ENCODE results near the gene VPS54. TPM values are rescaled to one million over a fixed set of nuclear protein-coding genes. Genes with fewer than 3 reads are reported as not detected.

The VPS54 gene
- total RNA-seq, 2 experiments from 2014 or later: 17.4 to 18.2 TPM

GRCh38 chr2:63876311-63876710 lies 142.9 kb downstream of the VPS54 start:
- Mint-ChIP-seq H3K9me3 (ENCODE audit: low read depth) (peaks cover 11% of the 10 kb centered on the region), H3K27me3 (no peaks in the 10 kb centered on the region), H3K4me1 (peaks cover 22% of the 10 kb centered on the region), H3K4me3 (no peak overlapping the region), H3K36me3 (peaks cover 69% of the 10 kb centered on the region), H3K27ac (no peak overlapping the region)
- CTCF ChIA-PET: interaction anchor here (1.0 to 2.3 kb wide), 4 partner anchors 14 to 178 kb away, joined by 3 to 14 read pairs (median 4); no protein-coding TSS in a partner anchor
- DNase-seq (no peak), ATAC-seq (no peak)

- peaks cover 18% of the 10 kb centered on the region for H3K4me1 Mint-ChIP-seq
- DNase-seq (no peak), ATAC-seq (no peak)
- peaks cover 70% of the 10 kb centered on the region for H3K36me3 Mint-ChIP-seq
- H3K27ac Mint-ChIP-seq: no peak overlapping the region
- H3K9me3 Mint-ChIP-seq (ENCODE audit: low read depth): peaks cover 11% of the 10 kb centered on the region
- CTCF ChIA-PET: interaction anchor here (1.0 to 2.3 kb wide), 2 partner anchors 14 to 15 kb away, joined by 3 to 14 read pairs; no protein-coding TSS in a partner anchor
- H3K4me3 Mint-ChIP-seq: no peak overlapping the region
- H3K27me3 Mint-ChIP-seq: no peaks in the 10 kb centered on the region
Observed at GRCh38 chr2:63875559-63876245, 143.5 kb downstream of the VPS54 start.

DNA sequence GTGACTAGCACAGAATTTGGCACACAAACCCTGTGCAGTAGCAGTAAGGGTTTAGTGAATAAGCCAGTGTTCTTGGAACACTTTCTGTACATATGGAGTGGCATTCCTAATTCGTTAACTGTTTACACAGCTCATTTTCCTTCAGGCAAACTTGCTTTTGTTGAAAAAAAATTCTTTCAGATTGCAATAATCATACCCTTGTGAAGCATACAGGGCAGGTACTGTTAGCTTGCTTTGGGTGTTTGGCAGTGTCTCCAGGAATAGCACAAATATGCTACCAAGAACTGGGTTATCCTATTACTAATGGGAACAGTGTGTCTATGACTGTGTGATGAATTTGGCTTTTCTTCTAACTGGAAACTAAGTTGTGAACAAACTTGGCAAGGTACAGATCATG lies 144.1 kb downstream of the VPS54 start:
- CTCF ChIA-PET: interaction anchor here (1.8 to 2.3 kb wide), 2 partner anchors 13 to 16 kb away, joined by 4 to 14 read pairs; no protein-coding TSS in a partner anchor
- Mint-ChIP-seq H3K9me3 (ENCODE audit: low read depth) (peaks cover 11% of the 10 kb centered on the region), H3K4me1 (peaks cover 15% of the 10 kb centered on the region), H3K4me3 (no peak overlapping the region), H3K27me3 (no peaks in the 10 kb centered on the region), H3K27ac (no peak overlapping the region), H3K36me3 (peaks cover 70% of the 10 kb centered on the region)
- no peak for DNase-seq
- no peak for ATAC-seq

DNA sequence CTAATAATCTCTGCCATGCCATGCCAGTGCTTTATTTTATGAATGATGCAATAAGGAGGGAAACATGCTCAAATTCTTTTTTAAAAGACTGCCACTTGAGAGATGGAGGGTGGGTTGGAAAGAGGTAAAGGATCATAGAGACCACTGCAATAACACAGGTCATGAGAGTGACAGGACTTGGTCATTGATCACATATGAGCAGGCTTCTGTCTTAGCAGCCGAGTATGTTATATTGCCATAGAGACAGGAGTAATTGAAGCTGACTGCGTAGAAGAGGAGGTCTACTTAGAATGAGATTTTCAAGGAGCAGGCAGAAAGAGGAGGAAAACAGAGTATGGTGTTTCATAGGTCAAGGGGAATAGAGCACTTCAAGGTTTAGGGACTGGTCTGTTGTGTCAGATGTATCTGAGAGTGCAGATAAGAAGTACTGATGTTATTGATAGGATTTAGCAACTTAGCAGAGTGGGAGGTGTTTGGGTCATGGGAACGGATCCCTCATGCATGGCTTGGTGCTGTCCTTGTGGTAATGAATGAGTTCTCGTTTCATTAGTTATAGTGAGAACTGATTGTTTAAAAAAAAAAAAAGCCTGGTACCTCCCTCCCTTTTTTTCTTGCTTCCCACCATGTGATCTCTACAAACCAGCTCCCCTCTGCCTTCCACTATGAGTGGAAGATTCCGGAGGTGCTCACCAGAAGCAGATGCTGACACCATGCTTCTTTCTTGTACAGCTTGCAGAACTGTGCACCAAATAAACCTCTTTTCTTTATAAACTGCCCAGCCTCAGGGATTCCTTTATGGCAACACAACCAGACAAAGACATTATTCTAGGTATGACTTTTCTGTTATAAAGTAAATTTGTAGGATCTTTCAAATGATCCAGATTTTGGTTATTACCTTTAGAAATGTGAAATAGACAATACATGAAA lies 144.8 kb downstream of the VPS54 start:
- no peak overlapping the region for H3K27ac Mint-ChIP-seq
- H3K27me3 Mint-ChIP-seq: no peaks in the 10 kb centered on the region
- peaks cover 72% of the 10 kb centered on the region for H3K36me3 Mint-ChIP-seq
- DNase-seq: no peak
- H3K9me3 Mint-ChIP-seq (ENCODE audit: low read depth): peaks cover 11% of the 10 kb centered on the region
- no peak overlapping the region for H3K4me3 Mint-ChIP-seq
- no peak for ATAC-seq
- peaks cover 15% of the 10 kb centered on the region for H3K4me1 Mint-ChIP-seq
- CTCF ChIA-PET: interaction anchor here (1.8 kb wide), 1 partner anchor 16 kb away, joined by 4 read pairs; no protein-coding TSS in a partner anchor

GRCh38 chr2:63872571-63873328 lies 146.5 kb downstream of the VPS54 start:
- Mint-ChIP-seq H3K36me3 (peaks cover 74% of the 10 kb centered on the region), H3K9me3 (ENCODE audit: low read depth) (peaks cover 11% of the 10 kb centered on the region), H3K27ac (no peak overlapping the region), H3K27me3 (no peaks in the 10 kb centered on the region), H3K4me3 (no peak overlapping the region), H3K4me1 (peaks cover 15% of the 10 kb centered on the region)
- ATAC-seq (no peak), DNase-seq (no peak)
- CTCF ChIA-PET: interaction anchor here (0.6 to 0.8 kb wide), 2 partner anchors 23 to 269 kb away, joined by 3 to 4 read pairs; no protein-coding TSS in a partner anchor

DNA sequence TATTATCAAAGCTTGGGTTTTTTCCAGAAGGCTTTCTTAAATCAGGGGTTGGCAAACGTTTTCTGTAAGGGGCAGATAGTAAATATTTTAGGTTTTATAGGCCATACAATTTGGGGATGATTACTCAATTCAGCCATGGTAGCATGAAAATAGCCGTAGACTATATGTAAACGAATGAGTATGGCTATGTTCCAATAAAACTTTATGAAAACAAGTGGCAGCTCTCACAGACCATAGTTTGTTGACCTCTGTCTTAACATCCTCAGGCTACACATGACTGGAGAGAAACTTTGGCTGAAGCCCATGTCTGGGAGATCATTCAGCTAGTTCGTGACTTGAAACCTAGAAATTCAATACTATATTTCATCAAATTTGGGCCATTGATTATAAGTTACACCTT lies 147.4 kb downstream of the VPS54 start:
- CTCF ChIA-PET: no interaction called here
- H3K36me3 Mint-ChIP-seq: peaks cover 69% of the 10 kb centered on the region
- H3K27ac Mint-ChIP-seq: no peak overlapping the region
- ATAC-seq: no peak
- no peaks in the 10 kb centered on the region for H3K27me3 Mint-ChIP-seq
- peaks cover 11% of the 10 kb centered on the region for H3K9me3 Mint-ChIP-seq (ENCODE audit: low read depth)
- DNase-seq: no peak
- peaks cover 15% of the 10 kb centered on the region for H3K4me1 Mint-ChIP-seq
- H3K4me3 Mint-ChIP-seq: no peak overlapping the region

GRCh38 chr2:63870679-63871078 lies 148.5 kb downstream of the VPS54 start:
- Mint-ChIP-seq H3K4me3 (no peak overlapping the region), H3K27ac (no peak overlapping the region), H3K9me3 (ENCODE audit: low read depth) (peaks cover 11% of the 10 kb centered on the region), H3K4me1 (peaks cover 21% of the 10 kb centered on the region), H3K27me3 (no peaks in the 10 kb centered on the region), H3K36me3 (peaks cover 69% of the 10 kb centered on the region)
- ATAC-seq (no peak), DNase-seq (no peak)
- CTCF ChIA-PET: interaction anchor here (0.6 kb wide), 1 partner anchor 15 kb away, joined by 4 read pairs; no protein-coding TSS in a partner anchor

DNA sequence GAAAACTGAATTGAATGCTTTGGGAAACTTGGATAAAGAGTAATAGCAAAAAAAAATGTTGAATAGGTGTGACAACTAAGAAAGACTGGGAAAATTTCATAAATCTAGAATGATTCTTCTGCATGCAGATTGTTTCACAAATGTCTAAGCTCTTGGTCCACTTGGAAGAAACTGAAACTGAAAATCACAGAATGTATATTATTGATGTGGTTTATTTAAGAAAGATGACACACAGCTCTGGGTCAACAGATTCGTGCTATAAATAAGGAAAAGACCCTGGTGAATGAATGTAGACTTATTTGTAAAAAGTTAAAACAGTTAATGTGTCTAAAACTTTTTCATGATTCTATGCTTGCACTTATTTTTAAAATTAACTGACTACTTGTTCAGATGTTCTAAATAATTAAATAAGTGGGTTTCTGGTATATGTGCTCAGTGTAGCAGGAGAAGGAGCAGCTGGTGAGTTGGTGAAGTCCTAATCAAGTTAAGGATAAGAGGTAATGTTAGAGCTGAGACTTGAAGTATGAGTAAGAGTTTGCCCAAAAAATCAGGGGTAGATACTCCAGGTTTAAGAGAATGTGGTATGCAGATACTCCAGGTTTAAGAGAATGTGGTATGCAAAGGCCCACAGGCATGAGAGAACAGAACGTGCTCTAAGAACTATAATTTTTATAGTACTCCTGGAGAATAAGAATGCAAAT lies 153.1 kb downstream of the VPS54 start:
- H3K9me3 Mint-ChIP-seq (ENCODE audit: low read depth): no peaks in the 10 kb centered on the region
- H3K27ac Mint-ChIP-seq: peak overlapping the region; percentile 71
- no peak overlapping the region for H3K4me3 Mint-ChIP-seq
- H3K36me3 Mint-ChIP-seq: peaks cover 56% of the 10 kb centered on the region
- peaks cover 30% of the 10 kb centered on the region for H3K4me1 Mint-ChIP-seq
- no peaks in the 10 kb centered on the region for H3K27me3 Mint-ChIP-seq
- peak; percentile 69 for ATAC-seq
- no peak for DNase-seq
- CTCF ChIA-PET: interaction anchor here (1.3 to 2.7 kb wide), 4 partner anchors 9 to 167 kb away, joined by 4 to 12 read pairs (median 8); partner anchors contain the start of gene UGP2

DNA sequence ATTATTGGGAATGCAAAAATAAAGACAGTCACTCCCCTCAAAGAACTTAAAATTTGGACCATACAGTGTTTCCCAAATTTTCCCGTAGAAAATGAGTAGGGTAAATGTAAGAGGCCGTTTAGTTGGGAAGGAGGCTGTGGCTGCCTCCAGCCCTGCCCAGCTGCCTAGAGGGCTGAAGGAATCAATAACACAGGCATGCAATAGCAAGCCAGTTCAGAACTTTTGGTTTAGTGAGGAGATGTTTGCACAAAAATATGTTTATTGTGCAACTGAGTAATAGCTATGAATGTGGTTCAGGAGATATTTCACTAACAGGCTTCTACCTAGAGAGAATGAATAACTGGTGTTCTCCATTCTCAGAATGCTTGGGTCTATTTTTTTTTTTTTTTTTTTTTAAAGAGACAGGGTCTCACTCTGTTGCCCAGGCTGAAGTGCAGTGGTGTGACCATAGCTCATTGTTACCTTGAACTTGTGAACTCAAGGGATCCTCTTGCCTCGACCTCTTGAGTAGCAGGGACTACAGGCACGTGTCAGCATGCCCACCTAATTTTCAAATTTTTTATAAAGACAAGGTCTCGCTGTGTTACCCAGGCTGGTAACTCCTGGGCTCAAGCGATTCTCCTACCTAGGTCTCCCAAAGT lies 153.9 kb downstream of the VPS54 start:
- Mint-ChIP-seq H3K27ac (no peak overlapping the region), H3K4me1 (peaks cover 32% of the 10 kb centered on the region), H3K9me3 (ENCODE audit: low read depth) (no peaks in the 10 kb centered on the region), H3K36me3 (peaks cover 56% of the 10 kb centered on the region), H3K4me3 (no peak overlapping the region), H3K27me3 (no peaks in the 10 kb centered on the region)
- CTCF ChIA-PET: interaction anchor here (0.9 to 2.7 kb wide), 5 partner anchors 8 to 173 kb away, joined by 3 to 12 read pairs (median 7); partner anchors contain the start of gene UGP2
- DNase-seq: no peak
- ATAC-seq: no peak

DNA sequence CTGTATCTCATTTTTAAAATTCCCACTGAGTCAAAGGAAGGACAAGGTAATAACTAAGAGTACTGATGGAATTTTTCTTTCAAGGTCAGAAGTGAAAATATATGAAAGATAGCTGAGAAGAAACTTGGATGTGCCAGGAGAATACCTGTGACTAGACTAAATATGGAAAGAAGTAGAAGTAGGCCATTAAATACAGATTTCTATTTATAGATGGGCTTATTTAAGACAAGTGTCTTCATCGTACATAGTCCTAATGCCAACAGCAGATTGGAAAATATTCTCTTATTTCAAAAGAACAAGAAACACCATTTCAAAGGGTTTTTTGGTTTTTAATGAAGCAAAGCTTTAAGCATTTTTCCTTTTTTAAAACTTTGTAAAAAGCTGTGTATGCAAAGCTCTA lies 155.5 kb downstream of the VPS54 start:
- CTCF ChIA-PET: interaction anchor here (0.9 to 2.7 kb wide), 3 partner anchors 22 to 165 kb away, joined by 4 to 8 read pairs (median 6); partner anchors contain the start of gene UGP2
- DNase-seq (no peak), ATAC-seq (no peak)
- no peaks in the 10 kb centered on the region for H3K9me3 Mint-ChIP-seq (ENCODE audit: low read depth)
- H3K4me3 Mint-ChIP-seq: no peak overlapping the region
- peaks cover 34% of the 10 kb centered on the region for H3K4me1 Mint-ChIP-seq
- no peaks in the 10 kb centered on the region for H3K27me3 Mint-ChIP-seq
- H3K27ac Mint-ChIP-seq: no peak overlapping the region
- peaks cover 60% of the 10 kb centered on the region for H3K36me3 Mint-ChIP-seq

DNA sequence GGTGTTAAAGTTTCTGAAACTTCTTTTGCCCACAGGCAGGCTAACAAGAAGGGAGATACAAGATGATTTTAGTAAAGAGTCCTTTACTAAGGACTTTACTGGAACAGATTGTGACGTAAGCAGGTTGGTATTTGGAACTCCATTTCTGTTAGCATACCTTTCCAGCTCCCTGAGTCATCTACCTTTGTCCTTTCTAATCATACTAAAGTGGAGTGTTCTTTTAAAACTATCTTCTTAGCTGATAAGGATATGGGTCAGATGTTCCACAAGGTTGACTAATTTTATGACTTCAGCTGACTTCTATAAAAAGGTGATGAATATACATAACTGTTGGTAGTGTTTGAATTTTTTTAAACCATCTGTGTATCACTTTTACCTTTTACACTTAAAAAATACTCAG lies 156.4 kb downstream of the VPS54 start:
- no peak for ATAC-seq
- CTCF ChIA-PET: interaction anchor here (1.5 to 3.3 kb wide), 3 partner anchors 14 to 164 kb away, joined by 6 to 32 read pairs (median 14); no protein-coding TSS in a partner anchor
- H3K27me3 Mint-ChIP-seq: no peaks in the 10 kb centered on the region
- no peak for DNase-seq
- H3K36me3 Mint-ChIP-seq: peaks cover 60% of the 10 kb centered on the region
- H3K4me1 Mint-ChIP-seq: peaks cover 38% of the 10 kb centered on the region
- H3K4me3 Mint-ChIP-seq: no peak overlapping the region
- no peak overlapping the region for H3K27ac Mint-ChIP-seq
- H3K9me3 Mint-ChIP-seq (ENCODE audit: low read depth): no peaks in the 10 kb centered on the region
